Dermis microvascular lymphatic vessel endothelial cell (primary cell): ENCODE measurements around the gene CRPPA. TPM values are rescaled to one million over a fixed set of nuclear protein-coding genes. Genes with fewer than 3 reads are reported as not detected.
"Not testable (repeated sequence)": the region's sequence is repeated elsewhere in the genome, so short reads cannot be mapped to it uniquely, and the experiment has no call there.

ENCODE experiments used
- DNase-seq, 2 donors: peaks; one replicate each; pipeline versions ENCODE4 v3.0.0 to v3.0.0-alpha.2; 2010; ENCODE audit warnings: low read depth in 2 of 2
- total RNA-seq: library from RNA; depleted of rRNA; stranded (reverse); fragments of >200 nt; gene quantifications from 2 replicates; pipeline ENCODE4 v1.2.1, GENCODE V29; 2014

Gene CRPPA
- total RNA-seq, result 1.2 and 1.8 TPM in 2 replicates

DNA sequence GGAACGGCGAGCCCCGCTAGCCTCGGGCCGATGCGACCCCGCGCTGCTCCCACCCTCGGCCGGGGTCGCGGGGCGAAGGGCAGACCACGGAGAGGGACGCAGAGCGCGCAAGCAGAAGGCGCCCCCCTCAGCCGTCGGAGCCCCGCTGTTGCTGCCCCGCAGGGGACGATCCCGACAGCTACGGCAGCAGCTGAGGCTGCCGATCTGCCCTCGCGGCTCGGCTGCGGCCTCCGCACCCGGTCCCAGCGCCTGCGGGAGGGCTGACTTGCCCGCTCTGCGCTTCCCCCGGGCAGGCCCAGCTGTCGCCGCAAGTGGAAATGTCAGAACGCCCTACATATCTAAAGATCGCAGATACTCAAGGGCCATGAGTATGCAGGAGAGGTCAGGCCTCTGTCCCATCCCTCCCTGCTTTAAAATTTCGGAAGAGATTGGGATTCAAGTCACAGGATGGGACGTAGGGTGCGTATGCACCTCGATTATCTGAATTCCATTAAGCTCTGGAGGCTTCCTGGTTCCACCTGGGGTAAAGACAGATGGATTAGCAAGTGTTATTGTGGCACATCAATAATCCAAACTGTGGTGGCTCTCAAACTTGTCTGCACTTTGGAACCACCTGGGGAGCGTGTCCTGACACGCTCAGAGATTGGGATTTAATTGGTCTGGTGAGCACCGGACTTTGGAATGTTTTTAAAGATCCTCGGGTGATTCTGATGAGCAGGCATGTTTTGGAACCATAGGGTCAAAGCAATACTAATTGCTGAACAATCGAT, at the start of gene CRPPA:
CRPPA (minus strand) TSS at position 206 of the 770 bp plus-strand sequence. CDS start 216 bp downstream, outside the sequence.
- DNase-seq, result peak; percentile 11 to 55

DNA sequence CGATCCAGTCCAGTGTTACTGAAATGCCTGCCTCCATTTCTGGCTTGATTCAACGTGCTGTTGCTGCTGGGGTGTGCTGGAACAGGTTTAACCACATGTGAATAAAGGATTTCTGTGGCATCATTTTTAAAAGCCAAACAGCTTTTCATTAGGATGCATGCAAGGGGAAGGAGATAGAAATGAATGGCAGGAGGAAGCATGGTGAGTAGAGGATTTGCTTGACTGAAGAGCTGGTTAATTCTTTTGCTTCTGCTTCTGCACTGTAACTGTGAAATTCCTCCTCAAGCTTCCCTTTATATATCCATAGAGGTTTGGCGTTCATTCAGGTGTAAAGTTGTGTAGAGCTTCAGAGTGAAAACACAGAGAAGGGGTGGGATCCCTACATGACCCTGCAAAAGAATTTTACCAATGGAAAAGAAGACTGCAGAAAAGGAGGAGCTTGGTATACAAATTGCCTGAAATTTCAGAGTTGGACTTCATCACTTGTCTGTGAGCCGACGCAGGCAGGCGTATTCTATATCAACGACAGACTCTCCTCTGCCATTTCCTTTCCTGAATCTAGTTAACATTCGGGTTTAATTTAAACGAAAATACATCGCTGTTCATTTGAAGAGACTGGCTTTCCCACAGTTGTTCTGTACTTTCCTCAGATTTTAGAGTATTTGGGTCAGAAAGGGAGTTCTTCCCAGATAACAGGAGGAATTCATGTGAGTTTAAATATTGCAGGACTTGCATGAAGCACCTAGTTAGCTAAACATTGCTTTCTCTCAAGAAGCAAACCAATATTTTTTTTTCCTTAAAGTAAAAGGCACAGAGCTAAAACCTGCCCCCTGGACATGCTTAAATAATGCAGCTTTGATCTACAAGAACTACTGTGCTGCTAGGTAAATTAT, 44.4 kb upstream of the CRPPA start, which contains the start of gene SOSTDC1:
SOSTDC1 (minus strand) TSS at position 270 of the 893 bp plus-strand sequence; CDS start at position 200, 70 bp downstream.
- DNase-seq, result no peak

DNA sequence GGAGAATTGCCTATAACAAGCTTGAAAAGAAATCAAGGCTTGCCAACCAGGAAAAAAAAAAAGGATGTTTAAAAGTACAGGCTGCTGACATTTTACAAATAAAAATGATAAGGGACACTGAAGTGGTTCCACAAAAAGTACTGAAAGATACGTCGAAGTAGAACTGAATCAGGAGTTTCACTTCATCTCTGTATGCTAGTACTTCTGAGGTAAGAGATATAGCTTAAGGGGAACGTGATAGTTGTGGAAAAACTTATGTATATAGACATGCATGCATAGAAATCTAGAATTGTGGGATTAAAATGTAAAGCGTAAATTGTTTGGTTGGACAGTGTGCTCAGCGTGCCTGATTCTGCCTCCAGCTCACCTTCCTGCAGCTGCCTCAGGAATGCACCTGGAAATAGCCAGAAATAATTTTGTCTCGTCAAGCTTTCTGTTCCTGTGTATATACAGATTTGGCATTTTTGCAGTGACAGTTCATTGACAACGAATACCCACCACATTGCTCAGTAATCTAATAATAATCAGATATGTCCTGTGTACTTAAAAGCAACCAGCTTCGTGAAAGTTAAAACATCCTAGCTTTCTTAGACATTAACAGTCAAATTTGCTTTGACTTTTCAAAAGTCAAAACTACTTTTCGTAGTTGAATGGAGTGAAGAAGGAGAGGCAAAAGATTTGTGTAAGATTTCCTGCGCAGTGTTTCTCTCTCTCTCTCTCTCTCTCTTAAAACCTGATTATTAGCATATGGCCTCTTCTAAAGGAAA, 42.8 kb upstream of the CRPPA start:
- DNase-seq, result no peak

DNA sequence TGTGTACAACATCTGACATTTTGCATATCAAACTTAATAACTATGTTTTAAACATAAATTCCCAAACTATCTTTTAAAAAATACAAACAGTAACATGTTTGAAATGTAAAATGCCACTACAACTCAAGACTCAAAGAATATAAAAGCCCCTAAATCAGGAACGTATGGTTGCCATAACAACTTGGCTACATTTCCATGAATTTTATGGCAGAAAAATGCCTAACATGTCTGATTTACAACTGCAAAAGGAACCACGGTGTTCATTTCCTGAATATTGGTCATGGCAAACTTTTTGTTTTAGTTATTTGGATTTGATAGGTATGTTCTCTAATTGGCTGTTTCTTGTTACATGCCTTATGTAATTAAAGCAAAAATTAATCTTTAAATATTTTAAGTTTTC, 42.2 kb upstream of the CRPPA start:
- DNase-seq, result no peak

DNA sequence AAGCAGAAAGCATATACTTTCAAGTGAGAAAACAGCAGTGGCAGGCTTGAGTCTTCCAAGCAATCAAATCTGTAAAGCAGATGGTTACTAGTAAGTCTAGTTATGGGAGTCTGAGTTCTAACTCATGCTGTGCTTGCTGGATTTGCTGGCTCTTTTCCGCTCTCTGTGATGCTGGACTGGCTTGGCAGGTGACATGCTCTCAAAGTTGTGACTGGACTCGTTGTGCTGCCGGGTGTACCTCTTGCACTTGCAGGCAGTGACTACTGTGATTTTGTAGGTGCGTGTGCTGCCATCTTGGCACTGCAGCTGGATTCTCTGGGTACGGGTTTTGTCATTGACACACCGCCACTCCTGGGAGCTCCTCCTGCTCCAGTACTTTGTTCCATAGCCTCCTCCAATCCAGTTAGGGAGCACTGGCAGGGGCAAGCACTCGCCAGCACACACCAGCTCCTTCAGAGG, 41.1 kb upstream of the CRPPA start:
- no peak for DNase-seq

DNA sequence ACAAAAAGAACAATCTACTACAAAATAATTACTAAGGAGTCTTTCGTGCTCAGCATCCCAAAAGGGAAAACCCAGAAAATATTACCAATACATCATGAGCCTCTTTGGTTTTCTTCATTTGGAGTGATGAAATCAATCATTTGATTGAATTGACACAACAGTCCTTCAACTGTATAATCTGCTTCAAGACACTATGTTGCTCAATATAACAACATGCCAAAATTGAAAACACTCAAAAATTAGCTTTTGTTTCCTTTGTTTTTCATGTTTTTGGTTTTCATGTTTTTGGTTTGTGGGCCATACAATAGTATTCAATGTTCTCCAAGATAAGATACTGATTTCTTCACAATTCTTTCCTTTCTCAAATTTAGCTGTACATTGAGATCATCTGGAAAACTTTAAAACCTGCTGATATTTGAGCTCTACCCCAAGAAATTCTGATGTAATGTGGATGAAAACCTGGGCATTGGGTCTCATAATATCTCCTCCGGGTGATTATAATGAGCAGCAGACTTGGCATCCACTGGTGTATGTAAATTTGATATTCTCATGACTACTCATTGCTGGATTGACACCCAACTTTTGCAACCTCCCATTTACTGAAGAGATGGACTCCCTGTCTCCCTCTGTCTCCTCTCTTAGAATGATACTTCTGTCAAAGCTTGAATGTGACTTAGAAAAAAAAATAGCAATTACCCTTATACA, 39.6 kb upstream of the CRPPA start:
- no peak for DNase-seq

DNA sequence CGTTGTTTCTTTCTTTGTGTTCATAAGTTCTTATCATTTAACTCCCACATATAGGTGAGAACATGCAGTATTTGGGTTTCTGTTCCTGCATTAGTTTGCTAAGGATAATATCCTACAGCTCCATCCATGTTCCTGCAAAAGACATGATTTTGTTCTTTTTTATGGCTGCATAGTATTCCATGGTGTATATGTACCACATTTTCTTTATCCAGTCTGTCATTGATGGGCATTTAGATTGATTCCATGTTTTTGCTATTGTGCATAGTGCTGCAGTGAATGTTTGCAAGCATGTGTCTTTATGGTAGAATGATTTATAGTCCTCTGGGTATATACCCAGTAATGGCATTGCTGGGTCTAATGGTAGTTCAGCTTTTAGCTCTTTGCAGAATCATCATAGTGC, 35.0 kb upstream of the CRPPA start:
- not testable (repeated sequence) for DNase-seq

DNA sequence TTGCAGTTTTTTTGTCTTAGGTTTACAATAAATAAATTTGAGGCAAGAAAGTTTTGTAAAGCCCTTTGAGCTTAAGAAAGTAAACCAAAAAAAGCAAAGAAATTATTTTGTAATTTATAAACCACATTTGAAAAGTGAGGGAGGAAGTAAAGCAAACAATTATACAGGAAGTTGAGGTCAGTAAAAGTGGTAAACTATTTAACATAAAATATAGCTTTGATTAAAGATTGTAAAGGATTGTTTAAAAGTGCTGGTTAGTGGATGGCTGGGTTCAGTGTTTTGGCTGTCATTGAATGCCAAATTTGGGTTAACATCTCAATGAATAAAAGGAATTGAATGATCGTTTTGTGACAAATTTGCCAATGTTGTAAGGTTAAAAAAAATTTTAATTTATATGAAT, 34.3 kb upstream of the CRPPA start:
- no peak for DNase-seq

DNA sequence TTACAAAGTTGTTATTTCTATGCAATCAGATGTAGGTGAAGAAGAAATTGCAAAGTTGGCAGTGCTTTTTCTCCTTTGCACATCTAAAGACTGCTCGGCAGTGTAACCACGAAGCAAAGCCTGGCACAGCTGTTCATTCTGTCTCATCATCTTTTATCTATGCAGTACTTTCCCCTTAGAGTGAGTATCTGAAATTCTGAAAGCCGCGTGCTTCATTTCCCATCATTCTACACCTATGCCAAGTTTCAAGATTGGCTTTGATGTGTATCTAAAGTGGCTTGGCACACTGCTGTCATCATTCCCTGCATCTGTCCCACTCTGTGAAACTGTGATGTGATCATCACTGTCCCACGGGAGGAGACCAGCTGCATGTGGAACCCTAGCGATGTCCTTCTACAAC, 29.0 kb upstream of the CRPPA start:
- no peak for DNase-seq

DNA sequence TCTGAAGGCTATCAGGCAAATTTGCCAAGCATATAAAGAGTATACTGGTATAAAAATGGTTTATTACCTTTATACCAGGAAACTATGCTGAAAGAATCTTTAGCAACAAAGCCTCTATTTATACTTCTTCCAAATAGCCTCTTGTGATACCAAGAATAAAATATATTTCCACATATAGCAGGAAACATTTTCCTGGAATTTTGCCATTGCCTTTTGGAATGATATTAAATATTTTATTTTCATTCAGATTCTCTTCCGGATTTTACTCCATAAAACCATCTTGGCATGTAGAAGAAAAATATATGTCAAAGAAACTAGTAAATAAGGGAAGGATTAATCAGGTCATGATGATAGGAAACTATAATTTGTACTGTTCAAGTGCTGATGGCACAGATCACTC, 26.5 kb upstream of the CRPPA start:
- DNase-seq, result no peak

DNA sequence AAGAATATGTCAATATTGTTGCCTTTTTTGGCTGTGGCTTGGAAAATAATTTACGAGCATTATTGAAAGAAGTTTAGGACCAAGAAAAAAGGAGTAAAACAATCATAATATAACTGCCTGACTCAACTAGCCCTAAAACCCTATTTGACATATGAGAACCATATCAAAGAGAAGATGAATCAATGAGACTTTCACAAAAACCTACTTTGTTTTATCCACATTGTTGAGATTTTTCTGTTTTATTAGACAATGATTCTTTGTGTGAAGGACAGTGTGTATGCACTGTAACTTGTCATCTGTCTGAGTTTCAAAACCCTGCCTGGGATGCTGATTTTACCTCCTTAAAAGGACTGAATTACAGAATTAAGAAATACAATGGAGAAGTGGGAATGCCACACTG, 25.2 kb upstream of the CRPPA start:
- no peak for DNase-seq

DNA sequence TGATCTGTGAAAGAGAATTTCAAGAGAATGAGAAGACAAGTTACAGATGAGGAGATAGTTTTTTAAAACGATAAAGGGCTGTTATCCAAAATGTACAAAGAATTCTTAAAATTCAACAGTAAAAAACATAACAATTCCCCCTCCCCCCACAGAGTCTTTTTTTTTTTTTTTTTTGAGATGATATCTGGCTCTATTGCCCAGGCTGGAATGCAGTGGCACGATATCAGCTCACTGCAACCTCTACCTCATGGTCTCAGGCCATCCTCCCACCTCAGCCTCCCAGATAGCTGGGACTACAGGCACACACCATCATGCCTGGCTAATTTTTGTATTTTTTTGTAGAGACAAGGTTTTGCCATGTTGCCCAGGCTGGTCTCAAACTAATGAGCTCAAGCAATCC, 22.5 kb upstream of the CRPPA start:
- not testable (repeated sequence) for DNase-seq

DNA sequence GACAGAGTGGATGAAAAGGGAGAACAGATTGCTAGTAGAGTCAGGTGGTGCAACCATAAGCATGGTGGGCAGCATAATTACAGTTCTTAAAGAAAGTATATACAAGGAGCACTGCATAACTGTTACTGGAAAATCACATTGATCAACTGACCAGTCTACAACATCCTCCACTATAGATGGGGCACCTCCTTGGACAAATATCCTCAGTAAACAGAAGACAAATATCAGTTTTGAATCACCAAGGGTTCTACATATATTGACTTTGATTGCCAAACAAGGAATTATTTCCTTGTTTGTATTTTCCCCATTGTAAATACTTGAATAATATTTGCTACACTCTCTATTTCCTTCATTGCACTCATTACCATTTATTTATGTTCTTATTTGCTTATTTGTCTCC, 17.6 kb upstream of the CRPPA start:
- no peak for DNase-seq

DNA sequence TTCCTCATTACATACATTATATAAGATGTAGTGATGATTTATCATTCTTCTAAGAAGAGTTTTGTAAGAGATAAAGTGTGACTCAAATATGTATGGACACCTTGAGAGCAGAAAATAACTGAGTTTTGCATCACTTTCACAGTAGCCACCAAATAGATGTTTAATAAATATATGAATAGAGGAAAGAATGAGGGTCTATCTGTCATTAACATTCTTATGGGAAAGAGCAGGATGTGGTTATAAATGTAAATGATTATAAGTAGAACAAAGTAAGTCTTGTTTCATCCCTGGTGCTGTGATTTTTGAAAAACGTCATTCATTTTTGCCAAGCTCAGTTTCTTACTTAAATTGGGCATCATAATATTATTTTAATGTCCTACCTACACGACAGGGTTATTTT, 15.0 kb upstream of the CRPPA start:
- no peak for DNase-seq

DNA sequence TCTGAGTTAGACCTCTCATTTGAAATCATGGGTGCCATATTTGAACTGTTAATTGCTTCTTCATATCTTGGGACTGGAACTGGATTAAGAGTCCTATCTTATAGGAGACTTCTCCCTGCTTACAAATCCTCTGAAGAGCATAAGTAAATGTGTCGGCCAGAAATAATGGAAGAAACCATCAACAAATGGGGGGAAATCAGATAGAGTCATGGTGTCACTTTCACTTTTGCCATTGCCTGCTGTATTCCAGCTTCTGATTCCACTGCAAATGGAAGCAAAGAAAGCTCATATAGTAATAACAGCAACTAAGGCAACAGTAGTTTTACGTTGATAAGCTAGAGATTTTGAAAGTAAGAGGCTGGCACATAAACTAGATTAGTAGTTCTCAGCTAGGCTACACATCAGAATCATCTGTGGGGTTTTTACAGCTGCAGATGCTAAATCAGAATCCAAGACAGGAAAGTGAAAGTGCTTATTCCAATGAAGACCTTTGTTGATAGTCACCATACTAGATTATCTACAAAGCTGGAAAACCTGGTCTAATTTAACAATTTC, 12.3 kb upstream of the CRPPA start:
- DNase-seq, result no peak

DNA sequence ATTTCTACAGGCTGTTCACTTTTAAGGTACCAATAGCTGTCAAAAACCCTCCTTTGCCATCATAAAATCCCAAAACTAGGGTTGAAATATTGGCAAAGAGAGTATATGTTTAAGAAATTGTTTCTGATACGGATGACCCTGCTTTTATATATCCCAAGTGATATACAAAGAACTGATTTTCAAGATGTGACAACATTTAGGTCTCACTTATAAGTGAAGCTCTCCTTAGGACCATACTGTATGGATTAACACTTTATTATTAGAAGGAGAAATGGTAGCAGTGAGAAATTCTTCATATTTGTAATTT, 11.0 kb upstream of the CRPPA start:
- DNase-seq, result no peak

DNA sequence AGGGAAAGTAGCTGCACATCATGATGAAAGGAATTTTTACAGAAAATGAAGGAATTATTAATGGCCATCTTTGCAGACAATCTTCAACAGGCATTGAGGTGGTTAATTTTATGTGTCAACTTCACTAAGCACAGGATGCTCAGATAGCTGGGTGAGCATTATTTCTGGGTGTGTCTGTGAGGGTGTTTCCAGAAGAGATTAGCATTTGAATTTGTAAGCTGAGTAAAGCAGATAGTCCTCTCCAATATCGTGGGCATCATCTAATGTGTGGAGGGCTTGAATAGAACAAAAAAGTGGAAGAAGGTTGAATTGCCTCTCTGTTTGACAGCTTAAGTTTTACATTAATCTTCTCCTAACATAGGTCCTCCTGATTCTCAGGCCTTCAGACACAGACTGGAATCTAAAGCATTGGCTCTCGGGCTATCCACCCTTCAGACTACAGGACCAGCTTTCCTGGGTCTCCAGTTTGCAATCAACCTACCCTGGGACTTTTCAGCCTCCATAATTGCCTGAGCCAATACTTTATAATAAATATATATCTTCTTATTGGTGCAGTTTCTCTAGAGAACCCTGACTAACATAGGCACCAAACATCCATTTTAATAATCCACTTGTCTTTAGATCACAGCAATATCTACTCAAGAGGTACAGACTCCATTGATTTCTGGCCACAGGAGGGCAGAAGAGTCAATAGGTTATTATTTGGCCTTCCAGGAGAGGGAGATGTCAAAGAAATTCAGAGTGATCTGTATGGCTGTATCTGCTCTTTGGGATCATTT, 10.5 kb upstream of the CRPPA start:
- DNase-seq, result peak; percentile 6 to 30

DNA sequence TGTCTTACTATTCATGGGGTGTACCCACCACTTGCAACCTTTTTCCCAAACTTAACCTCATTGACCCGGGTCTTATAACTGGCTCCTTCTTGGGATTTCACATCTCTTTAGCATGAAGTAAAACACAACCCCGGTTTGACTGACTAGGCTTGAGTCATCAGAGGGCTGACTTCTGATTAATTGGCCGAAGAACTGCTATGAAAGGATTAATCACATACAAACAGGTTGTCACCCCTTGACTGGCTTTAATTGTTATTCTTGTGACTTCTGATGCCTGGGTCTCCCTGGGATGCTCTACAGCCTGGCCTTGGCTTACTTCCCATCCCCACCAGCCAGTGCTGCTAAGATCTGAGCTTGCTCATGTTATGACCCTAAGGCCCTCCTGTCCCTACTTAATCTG, 8.8 kb upstream of the CRPPA start:
- DNase-seq, result no peak

DNA sequence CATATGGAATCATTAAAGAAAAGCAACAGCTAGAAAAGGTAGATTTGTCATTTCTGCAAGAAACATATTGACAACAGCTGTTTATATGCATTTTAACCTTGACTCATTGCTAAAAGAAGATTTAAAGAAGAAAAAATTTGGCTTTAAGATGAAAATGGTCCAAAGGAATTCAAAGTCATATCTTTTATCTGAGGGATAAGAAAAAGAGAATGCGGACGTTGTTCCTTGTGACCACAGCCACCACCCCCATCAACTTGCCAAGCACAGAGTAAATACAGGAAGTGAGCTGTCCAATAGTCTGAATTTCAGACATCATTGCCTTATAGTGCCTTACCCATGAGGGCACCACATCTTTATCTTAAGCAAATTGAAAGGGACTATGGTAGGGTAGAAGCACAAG, 7.3 kb upstream of the CRPPA start:
- DNase-seq, result peak in 1 of 2 donors; percentile 4

DNA sequence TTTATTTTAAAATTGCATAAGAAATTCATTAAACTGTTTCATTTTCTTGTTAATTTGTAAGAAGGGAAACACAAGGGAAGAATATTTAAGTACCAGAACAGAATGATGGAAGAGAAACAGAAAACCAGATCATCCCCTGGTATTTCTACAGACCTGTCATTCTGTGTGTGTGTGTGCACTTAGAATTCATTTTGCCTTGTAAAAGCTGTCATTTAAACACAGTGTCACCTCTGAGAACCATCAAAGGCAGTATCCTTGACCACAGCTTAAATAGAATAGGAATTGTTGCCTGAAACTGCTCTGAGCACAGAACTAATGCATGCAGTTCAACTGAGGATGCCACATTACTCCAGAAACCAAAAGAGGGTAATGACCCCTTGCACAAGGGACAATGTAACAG, 6.8 kb upstream of the CRPPA start:
- DNase-seq, result no peak
